Urinary bladder (tissue), 4 donors: ENCODE data around the gene NRCAM. TPM values are rescaled to one million over a fixed set of nuclear protein-coding genes. Genes with fewer than 3 reads are reported as not detected.
A peak's percentile ranks its signal among the peaks of the same experiment; 100 is the strongest.
"Not testable (repeated sequence)": the region's sequence is repeated elsewhere in the genome, so short reads cannot be mapped to it uniquely, and the experiment has no call there.

ENCODE experiments used
- DNase-seq: peaks from one replicate; pipeline ENCODE4 v3.0.0-alpha.2; 2015; ENCODE audit errors: extremely low spot score
- H3K27ac ChIP-seq: one replicate; pipeline ENCODE4 v1.5.1; 2013; ENCODE audit warnings: low read depth, mild to moderate bottlenecking, moderate library complexity
- H3K36me3 ChIP-seq: one replicate; pipeline ENCODE4 v1.6.1; 2013; ENCODE audit warnings: mild to moderate bottlenecking, moderate library complexity; ENCODE audit not compliant: insufficient read depth
- H3K4me1 ChIP-seq: one replicate; pipeline ENCODE4 v1.6.1; 2013; ENCODE audit warnings: mild to moderate bottlenecking, moderate library complexity; ENCODE audit not compliant: insufficient read depth
- H3K4me3 ChIP-seq: one replicate; pipeline ENCODE4 v1.5.1; 2013; ENCODE audit warnings: low read depth, low read length
- WGBS: extraction: QIAGEN DNeasy Blood & Tissue Kit; methylation state at CpG from one replicate; pipeline ENCODE4 v1.1.7; 2013; 5-methylcytosine and 5-hydroxymethylcytosine counted together
- polyA plus RNA-seq: library from polyadenylated mRNA; stranded (reverse); fragments of 200-250 nt; gene quantifications from one replicate; pipeline ENCODE4 v1.2.3, GENCODE V29; 2013
- total RNA-seq: library from RNA; depleted of rRNA; stranded (reverse); fragments of >200 nt; gene quantifications from one replicate; pipeline ENCODE4 v1.2.3, GENCODE V29; 2014
- donor health status: healthy with polysubstance abuse.
- donor health status: healthy.

NRCAM gene
- 9.7 TPM for total RNA-seq
- polyA plus RNA-seq: 2.0 TPM

DNA sequence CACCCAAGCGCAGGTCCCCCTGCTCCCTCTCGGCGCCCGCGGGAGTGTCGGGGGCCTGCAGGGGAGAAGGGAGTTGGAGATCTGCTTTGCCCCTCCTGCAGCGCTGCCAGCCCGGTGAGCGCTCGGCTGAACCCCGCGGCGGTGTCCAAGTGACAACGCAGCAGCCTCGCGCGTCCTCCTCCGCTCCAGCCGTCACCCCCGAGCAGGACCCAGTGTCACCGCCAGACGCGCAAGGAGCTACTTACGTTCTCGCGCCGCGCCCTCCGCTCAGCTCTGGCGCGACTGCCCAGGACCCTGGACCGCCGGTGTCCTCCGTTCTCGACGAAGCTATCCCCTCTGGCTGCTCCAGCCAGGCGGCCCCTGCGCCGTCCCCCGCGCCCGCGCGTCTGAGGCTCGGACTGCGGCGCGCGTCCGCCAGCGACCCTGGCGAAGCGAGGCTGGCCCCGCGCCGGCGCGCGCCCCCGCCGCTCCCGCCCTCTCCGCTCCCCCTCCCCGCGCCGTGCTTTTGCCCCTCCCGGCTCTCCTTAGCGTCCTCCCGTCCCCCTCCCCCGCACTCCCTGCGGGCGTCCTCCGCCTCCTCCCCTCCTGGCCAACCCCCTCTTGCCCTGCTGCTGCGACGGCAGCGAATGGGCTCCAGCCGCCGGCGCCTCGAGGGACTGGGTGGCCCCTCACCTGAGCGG, at the start of gene NRCAM:
Gene NRCAM, minus strand, starts transcription at position 439 of the 680 bp plus-strand sequence. CDS start 216,372 bp downstream, outside the sequence.
- peak; percentile 21 for DNase-seq
- no peaks in the 10 kb centered on the region for H3K36me3 ChIP-seq
- WGBS: under 1% methylated on average over 81 of the region's 81 CpGs
- no peak within 1 kb of the TSS for H3K27ac ChIP-seq
- H3K4me1 ChIP-seq: no peaks in the 10 kb centered on the region
- peak within 1 kb of the TSS; percentile 51 for H3K4me3 ChIP-seq

GRCh38 chr7:108504576-108504975, 48.3 kb upstream of the NRCAM start:
- H3K36me3 ChIP-seq, H3K27ac ChIP-seq, H3K4me3 ChIP-seq, H3K4me1 ChIP-seq, DNase-seq: not testable (repeated sequence)
- 96% methylated on average over 3 of the region's 3 CpGs for WGBS

DNA sequence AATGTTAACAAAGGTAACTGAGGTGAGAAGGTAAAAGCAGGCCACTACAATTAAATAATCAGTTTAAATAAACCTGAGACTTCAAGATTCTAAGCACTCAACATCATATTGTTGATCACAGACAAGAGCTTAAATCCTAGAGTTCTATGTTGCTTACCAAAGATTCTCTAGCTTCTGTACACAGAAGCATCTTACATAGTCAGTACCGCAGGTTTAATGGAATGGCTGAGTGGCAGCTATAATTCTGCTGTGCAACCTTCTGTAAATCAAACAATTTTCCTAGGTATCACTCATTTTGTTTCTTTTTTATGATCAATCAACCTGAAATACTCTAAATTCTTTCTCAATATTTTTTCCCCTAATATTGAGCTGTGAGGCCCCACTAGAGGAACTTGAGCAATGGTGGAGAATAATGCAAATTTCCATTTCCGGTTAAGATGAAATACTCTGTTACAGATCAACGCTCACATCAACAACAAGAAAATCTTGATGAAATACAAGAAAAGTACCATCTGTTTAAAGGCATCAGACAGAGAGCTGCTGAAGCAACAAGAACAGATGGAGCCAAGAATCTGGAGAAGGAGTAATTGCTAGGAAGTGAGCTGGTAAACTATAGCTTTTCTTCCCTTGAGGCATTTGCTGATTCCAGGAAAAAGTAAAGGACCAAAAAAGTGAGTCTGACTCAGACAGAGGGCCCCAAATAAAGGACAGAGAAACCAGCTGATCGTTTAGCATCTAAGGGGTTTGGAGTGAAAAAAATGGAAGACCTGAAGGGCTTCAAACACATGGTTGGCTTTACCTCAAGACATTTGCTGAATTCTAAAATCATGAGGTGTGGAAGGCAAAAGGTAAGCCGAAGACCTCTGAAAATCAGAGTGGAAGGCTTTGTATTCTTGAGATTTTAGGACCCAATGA, 47.1 kb upstream of the NRCAM start:
- H3K4me1 ChIP-seq: no peaks in the 10 kb centered on the region
- WGBS: 69% methylated on average over 5 of the region's 5 CpGs
- no peak overlapping the region for H3K4me3 ChIP-seq
- peaks cover 2% of the 10 kb centered on the region for H3K36me3 ChIP-seq
- no peak for DNase-seq
- H3K27ac ChIP-seq: no peak overlapping the region

GRCh38 chr7:108499566-108499965, 43.3 kb upstream of the NRCAM start:
- H3K27ac ChIP-seq: no peak overlapping the region
- WGBS: 91% methylated on average over 1 of the region's 1 CpG
- peaks cover 2% of the 10 kb centered on the region for H3K36me3 ChIP-seq
- DNase-seq: no peak
- no peak overlapping the region for H3K4me3 ChIP-seq
- no peaks in the 10 kb centered on the region for H3K4me1 ChIP-seq

GRCh38 chr7:108498481-108498880, 42.2 kb upstream of the NRCAM start:
- no peak overlapping the region for H3K4me3 ChIP-seq
- H3K4me1 ChIP-seq: no peaks in the 10 kb centered on the region
- H3K36me3 ChIP-seq: peaks cover 2% of the 10 kb centered on the region
- no peak for DNase-seq
- WGBS: 83% methylated on average over 6 of the region's 6 CpGs
- H3K27ac ChIP-seq: no peak overlapping the region

DNA sequence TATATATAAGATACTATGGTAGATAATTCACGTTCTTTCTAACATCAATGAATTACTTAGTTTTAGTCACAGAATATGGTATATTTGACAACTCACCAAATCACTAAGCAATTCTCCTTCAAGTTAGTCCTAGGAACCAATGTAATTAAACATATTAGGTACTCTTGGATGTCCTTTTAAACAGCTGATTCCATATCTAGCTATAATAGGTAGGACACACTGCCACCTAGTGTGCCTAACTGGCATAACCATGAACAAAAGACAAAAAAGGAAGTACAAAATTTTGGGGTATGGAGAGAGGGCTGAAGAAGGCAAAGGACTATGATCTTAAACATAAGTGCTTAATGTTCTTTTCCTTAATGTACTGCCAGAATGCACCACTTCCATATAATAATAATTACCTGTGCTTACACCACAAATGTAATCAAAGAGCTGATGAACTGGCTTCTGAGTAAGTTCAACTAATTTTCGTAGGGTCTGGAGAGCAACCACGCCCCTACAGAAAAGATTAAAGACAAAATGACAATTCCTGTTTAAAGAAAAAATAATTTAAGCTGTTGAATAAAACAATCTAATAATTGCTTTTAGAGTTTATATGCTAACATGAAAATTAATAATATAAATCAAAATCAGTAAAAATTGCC, 41.0 kb upstream of the NRCAM start:
- no peak overlapping the region for H3K4me3 ChIP-seq
- 94% methylated on average over 3 of the region's 3 CpGs for WGBS
- DNase-seq: peak; percentile 2
- no peaks in the 10 kb centered on the region for H3K4me1 ChIP-seq
- H3K36me3 ChIP-seq: peaks cover 2% of the 10 kb centered on the region
- H3K27ac ChIP-seq: no peak overlapping the region

- no peak for DNase-seq
- H3K4me3 ChIP-seq: no peak overlapping the region
- no peaks in the 10 kb centered on the region for H3K4me1 ChIP-seq
- peaks cover 3% of the 10 kb centered on the region for H3K36me3 ChIP-seq
- H3K27ac ChIP-seq: no peak overlapping the region
- WGBS: 95% methylated on average over 4 of the region's 4 CpGs
These were observed 36.5 kb upstream of the NRCAM start for GRCh38 chr7:108492742-108493141.

DNA sequence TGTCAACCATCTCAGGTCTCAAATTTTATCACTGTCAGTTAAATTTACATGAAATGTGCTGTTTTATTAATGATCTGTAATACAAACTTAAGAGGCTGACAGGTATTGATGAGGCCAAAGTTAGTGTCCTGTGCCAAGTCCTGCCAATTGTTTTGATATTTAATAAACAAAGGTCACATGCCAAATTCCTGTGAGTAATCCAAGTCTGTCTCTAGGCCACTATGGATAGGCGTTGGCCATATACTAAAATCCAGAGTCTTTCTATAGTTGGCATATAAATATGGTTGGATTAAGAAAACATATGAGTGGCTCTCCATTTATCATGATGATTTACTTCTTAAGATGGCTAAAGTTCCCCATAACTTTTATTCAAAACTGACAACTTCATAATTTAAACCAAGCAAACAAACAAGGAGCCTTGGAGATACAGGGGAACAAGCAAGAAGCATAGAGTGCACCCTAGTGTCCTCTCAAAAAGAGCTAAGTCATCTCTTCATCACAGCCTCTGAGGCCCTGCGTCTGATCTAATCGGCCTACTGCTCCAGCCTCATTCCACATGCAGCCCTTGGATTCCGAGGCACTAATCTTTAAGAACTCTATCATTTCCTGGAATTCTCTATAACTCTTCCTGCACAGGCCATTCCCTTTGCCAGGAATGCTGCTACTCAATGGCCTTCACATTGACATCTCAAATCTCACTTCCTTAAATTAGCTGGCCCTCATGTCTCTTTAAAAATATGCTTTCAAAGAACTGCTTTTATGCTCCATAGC, 32.7 kb upstream of the NRCAM start:
- DNase-seq: no peak
- H3K27ac ChIP-seq: no peak overlapping the region
- H3K4me3 ChIP-seq: no peak overlapping the region
- H3K4me1 ChIP-seq: no peaks in the 10 kb centered on the region
- H3K36me3 ChIP-seq: peaks cover 3% of the 10 kb centered on the region
- WGBS: 85% methylated on average over 4 of the region's 4 CpGs

GRCh38 chr7:108487646-108488045, 31.4 kb upstream of the NRCAM start:
- no peak overlapping the region for H3K4me3 ChIP-seq
- no peak overlapping the region for H3K27ac ChIP-seq
- H3K4me1 ChIP-seq: no peaks in the 10 kb centered on the region
- no peak for DNase-seq
- H3K36me3 ChIP-seq: peaks cover 3% of the 10 kb centered on the region

- 82% methylated on average over 5 of the region's 5 CpGs for WGBS
These were observed 30.2 kb upstream of the NRCAM start for GRCh38 chr7:108486291-108486966.

DNA sequence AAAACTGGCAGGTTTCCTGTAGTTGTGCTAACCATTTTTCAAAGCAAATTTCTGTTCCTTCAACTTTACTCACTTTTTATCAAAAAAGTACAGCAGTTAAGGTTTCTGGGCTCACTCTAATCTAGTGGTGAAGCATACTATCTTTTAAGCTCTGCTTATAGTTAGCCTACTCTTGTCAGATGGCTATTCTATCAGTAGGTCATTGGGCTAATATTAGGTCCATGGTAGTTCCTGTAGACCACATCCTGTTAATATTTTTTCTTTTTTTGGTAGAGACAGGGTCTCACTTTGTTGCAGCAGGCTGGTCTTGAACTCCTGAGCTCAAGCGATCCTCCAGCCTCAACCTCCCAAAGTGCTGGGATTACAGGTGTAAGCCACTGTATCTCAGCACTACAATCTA, 27.9 kb upstream of the NRCAM start:
- Histone ChIP-seq H3K4me1 (no peaks in the 10 kb centered on the region), H3K36me3 (no peaks in the 10 kb centered on the region), H3K4me3 (no peak overlapping the region), H3K27ac (no peak overlapping the region)
- WGBS: 98% methylated on average over 1 of the region's 1 CpG
- no peak for DNase-seq

More at GRCh38 chr7:108486291-108486966, 30.2 kb upstream of the NRCAM start:
- no peak for DNase-seq
- H3K36me3 ChIP-seq: no peaks in the 10 kb centered on the region
- H3K27ac ChIP-seq: no peak overlapping the region
- H3K4me1 ChIP-seq: no peaks in the 10 kb centered on the region
- H3K4me3 ChIP-seq: no peak overlapping the region

DNA sequence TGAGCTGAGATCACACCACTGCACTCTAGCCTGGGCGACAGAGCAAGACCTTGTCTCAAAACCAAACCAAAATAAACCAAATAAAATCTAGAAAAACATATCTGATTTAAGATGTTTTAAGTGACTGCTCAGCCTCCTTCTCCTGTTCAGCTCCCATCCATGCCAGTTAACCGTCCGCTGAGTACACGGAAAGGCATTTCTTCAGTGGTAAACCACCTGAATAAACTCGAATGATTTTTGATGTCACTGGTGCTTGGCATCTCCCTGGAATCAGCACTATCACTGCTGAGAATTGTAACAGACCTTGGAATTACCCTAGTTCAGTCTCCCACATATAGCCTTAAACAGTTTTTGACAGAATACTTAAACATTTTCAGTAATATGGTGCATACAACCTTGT, 24.1 kb upstream of the NRCAM start:
- Histone ChIP-seq H3K36me3 (peaks cover 2% of the 10 kb centered on the region), H3K27ac (no peak overlapping the region), H3K4me3 (no peak overlapping the region), H3K4me1 (no peaks in the 10 kb centered on the region)
- 97% methylated on average over 5 of the region's 5 CpGs for WGBS
- DNase-seq: no peak

- WGBS: 98% methylated on average over 2 of the region's 2 CpGs
- no peak for DNase-seq
These were observed 23.5 kb upstream of the NRCAM start for GRCh38 chr7:108479751-108480150.

More at GRCh38 chr7:108479751-108480150, 23.5 kb upstream of the NRCAM start:
- H3K4me1 ChIP-seq: no peaks in the 10 kb centered on the region
- H3K36me3 ChIP-seq: peaks cover 2% of the 10 kb centered on the region
- no peak overlapping the region for H3K4me3 ChIP-seq
- H3K27ac ChIP-seq: no peak overlapping the region
